Measurements from ENCODE around the gene GET4.

The GET4 gene

GRCh38 chr7:915291-916218, 39.2 kb downstream of the GET4 start:
- Histone ChIP-seq H3K4me1 (ENCODE audit: low read length) (0 out of 2 replicates have a peak, but pooled peaks cover under 1% of the 10 kb centered on the region), H3K4me3 (ENCODE audit: low read length) (no peak overlapping the region), H3K27ac (ENCODE audit: low read length) (no peak overlapping the region), H2AFZ (ENCODE audit: low read depth, low read length) (no peak overlapping the region), H3K9me3 (ENCODE audit: insufficient read depth, low read length) (no peaks in the 10 kb centered on the region), H4K20me1 (ENCODE audit: insufficient read depth, low read length) (no peaks in the 10 kb centered on the region), H3K27me3 (ENCODE audit: low read depth, low read length) (no peaks in the 10 kb centered on the region), H3K79me2 (ENCODE audit: low read length) (no peaks in the 10 kb centered on the region), H3K9ac (ENCODE audit: low read length) (no peak overlapping the region), H3K36me3 (replicated peaks; ENCODE audit: low read depth, low read length) (no peaks in the 10 kb centered on the region), H3K4me2 (ENCODE audit: low read length) (no peak overlapping the region)
- TF ChIP-seq CTCF (IDR thresholded peaks at IDR 0.05; ENCODE audit: low read depth, low read length) (no peak), EZH2phosphoT487 (IDR thresholded peaks at IDR 0.05; ENCODE audit: low read depth) (no peak)

DNA sequence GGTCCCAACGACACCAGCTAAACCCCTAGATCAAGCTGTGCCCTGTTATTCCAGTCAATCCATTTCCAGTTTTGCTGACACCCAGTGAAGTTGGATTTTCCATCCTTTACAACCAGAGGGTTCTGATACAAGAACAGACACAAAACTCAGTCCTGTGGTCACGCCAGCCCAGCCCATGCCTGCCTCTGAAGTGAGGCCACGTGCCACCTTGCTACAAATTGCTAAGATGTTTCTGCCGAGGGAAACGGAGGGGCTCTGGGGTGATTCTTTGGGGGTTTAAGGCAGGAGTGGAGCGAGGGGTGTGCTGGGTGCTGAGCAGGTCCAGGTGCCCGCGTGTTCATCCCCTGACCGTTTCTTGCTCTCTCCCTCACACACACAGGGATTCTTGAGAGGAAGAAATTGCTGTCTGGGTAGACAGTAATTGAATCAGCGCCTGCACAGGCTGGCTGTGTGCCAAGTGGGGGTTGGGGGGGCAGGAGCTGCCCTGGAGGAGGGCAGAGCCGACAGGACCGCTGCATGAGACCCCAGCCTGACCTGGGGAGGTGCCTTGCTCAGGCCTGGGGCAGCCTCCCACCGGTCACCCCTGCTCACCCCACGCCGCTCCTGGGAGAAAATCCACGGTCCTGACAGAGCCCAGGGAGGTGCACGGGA, 40.1 kb downstream of the GET4 start:
- H4K20me1 ChIP-seq (ENCODE audit: insufficient read depth, low read length) = no peaks in the 10 kb centered on the region
- peaks cover 8% of the 10 kb centered on the region; the same call in 1 of the 2 replicates for H3K27me3 ChIP-seq (ENCODE audit: low read depth, low read length)
- no peak overlapping the region for H3K4me2 ChIP-seq (ENCODE audit: low read length)
- TF ChIP-seq EZH2phosphoT487 (IDR thresholded peaks at IDR 0.05; ENCODE audit: low read depth) = no peak
- TF ChIP-seq CTCF (IDR thresholded peaks at IDR 0.05; ENCODE audit: low read depth, low read length) = no peak
- no peak overlapping the region for H3K4me3 ChIP-seq (ENCODE audit: low read length)
- no peak overlapping the region for H3K27ac ChIP-seq (ENCODE audit: low read length)
- no peaks in the 10 kb centered on the region for H3K79me2 ChIP-seq (ENCODE audit: low read length)
- no peaks in the 10 kb centered on the region for H3K4me1 ChIP-seq (ENCODE audit: low read length)
- H3K9me3 ChIP-seq (ENCODE audit: insufficient read depth, low read length) = no peaks in the 10 kb centered on the region
- no peaks in the 10 kb centered on the region for H3K36me3 ChIP-seq (replicated peaks; ENCODE audit: low read depth, low read length)
- H2AFZ ChIP-seq (ENCODE audit: low read depth, low read length) = no peak overlapping the region
- no peak overlapping the region for H3K9ac ChIP-seq (ENCODE audit: low read length)

DNA sequence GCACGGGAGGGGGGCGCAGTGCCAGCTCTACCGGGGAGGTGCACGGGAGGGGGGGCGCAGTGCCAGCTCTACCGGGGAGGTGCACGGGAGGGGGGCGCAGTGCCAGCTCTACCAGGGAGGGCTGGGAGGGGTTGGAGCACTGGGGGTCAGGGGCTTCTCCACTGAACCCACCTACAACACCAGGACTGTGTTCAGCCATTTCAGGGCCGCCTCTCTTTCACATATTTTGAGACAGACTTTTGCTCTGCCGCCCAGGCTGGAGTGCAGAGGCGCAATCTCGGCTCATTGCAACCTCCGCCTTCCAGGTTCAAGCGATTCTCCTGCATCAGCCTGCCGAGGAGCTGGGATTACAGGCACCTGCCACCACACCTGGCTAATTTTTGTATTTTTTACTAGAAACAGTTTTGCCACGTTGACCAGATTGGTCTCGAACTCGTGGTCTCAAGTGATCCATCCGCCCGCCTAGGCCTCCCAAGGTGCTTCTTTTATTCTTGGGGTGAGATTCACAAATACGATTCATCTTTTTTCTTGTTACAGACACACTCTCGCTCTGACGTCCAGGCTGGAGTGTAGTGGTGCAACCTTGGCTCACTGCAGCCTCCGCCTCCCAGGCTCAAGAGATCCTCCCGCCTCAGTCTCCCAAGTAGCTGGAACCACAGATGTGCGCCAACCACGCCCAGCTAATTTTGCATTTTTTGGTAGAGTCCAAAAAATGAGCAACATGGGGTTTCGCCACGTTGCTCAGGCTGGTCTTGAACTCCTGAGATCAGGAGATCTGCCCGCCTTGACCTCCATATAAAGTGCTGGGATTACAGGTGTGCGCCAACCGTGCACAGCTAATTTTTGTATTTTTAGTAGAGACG, 41.1 kb downstream of the GET4 start:
- no peaks in the 10 kb centered on the region for H3K36me3 ChIP-seq (replicated peaks; ENCODE audit: low read depth, low read length)
- no peak overlapping the region for H3K4me2 ChIP-seq (ENCODE audit: low read length)
- no peak overlapping the region for H3K4me3 ChIP-seq (ENCODE audit: low read length)
- H3K27ac ChIP-seq (ENCODE audit: low read length) = no peak overlapping the region
- no peak for TF ChIP-seq CTCF (IDR thresholded peaks at IDR 0.05; ENCODE audit: low read depth, low read length)
- TF ChIP-seq EZH2phosphoT487 (IDR thresholded peaks at IDR 0.05; ENCODE audit: low read depth) = no peak
- no peaks in the 10 kb centered on the region for H3K79me2 ChIP-seq (ENCODE audit: low read length)
- no peak overlapping the region for H2AFZ ChIP-seq (ENCODE audit: low read depth, low read length)
- H4K20me1 ChIP-seq (ENCODE audit: insufficient read depth, low read length) = no peaks in the 10 kb centered on the region
- H3K4me1 ChIP-seq (ENCODE audit: low read length) = peaks cover 10% of the 10 kb centered on the region
- H3K9me3 ChIP-seq (ENCODE audit: insufficient read depth, low read length) = no peaks in the 10 kb centered on the region
- no peak overlapping the region for H3K9ac ChIP-seq (ENCODE audit: low read length)
- H3K27me3 ChIP-seq (ENCODE audit: low read depth, low read length) = peaks cover 19% of the 10 kb centered on the region; the same call in 1 of the 2 replicates
